HEK293 (cell line): Measurements from ENCODE around the gene ZNF33A.

Experiments used
- CTCF ChIP-seq: fragments of 450-650 bp; formaldehyde crosslinking; IDR thresholded peaks from 2 replicates; pipeline ENCODE4 v1.5.1; 2016; ENCODE audit warnings: missing biosample characterization, missing genetic modification characterization
- HOXA7 ChIP-seq: sonication (generic); formaldehyde crosslinking; IDR thresholded peaks from 2 replicates; pipeline ENCODE4 v1.8.1; 2022; ENCODE audit warnings: missing genetic modification reagents, borderline replicate concordance
- PBX3 ChIP-seq: sonication (generic); formaldehyde crosslinking; IDR thresholded peaks from 2 replicates; pipeline ENCODE4 v1.8.1; 2022; ENCODE audit warnings: mild to moderate bottlenecking, moderate library complexity, missing genetic modification reagents
- TCF7L2 ChIP-seq: IDR thresholded peaks from 2 replicates; pipeline ENCODE4 v1.6.1; 2011; ENCODE audit warnings: low read depth, mild to moderate bottlenecking, inconsistent platforms, low read length, moderate library complexity, borderline replicate concordance
- ZBTB44 ChIP-seq: fragments of 450-650 bp; IDR thresholded peaks from 2 replicates; pipeline ENCODE4 v1.5.1; 2018; ENCODE audit warnings: missing biosample characterization, mild to moderate bottlenecking, missing genetic modification characterization
- ZNF121 ChIP-seq: fragments of 450-650 bp; formaldehyde crosslinking; IDR thresholded peaks from 2 replicates; pipeline ENCODE4 v1.5.1; 2016; ENCODE audit warnings: missing biosample characterization, missing genetic modification characterization
- ZNF16 ChIP-seq: fragments of 450-650 bp; formaldehyde crosslinking; IDR thresholded peaks from 2 replicates; pipeline ENCODE4 v1.5.1; 2016; ENCODE audit warnings: low read depth, missing biosample characterization, missing genetic modification characterization
- ZNF24 ChIP-seq: fragments of 450-650 bp; formaldehyde crosslinking; IDR thresholded peaks from 2 replicates; pipeline ENCODE4 v1.5.1; 2016; ENCODE audit warnings: missing biosample characterization, missing genetic modification characterization
- ZNF280D ChIP-seq: fragments of 450-650 bp; formaldehyde crosslinking; IDR thresholded peaks from 2 replicates; pipeline ENCODE4 v1.5.1; 2016; ENCODE audit warnings: missing biosample characterization, missing genetic modification characterization
- ZNF311 ChIP-seq: fragments of 450-650 bp; formaldehyde crosslinking; IDR thresholded peaks from 2 replicates; pipeline ENCODE4 v1.5.1; 2017; ENCODE audit warnings: missing biosample characterization, missing genetic modification characterization, borderline replicate concordance
- ZNF37A ChIP-seq: fragments of 450-650 bp; IDR thresholded peaks from 2 replicates; pipeline ENCODE4 v1.5.1; 2018; ENCODE audit warnings: missing biosample characterization, missing genetic modification characterization
- ZNF558 ChIP-seq: fragments of 450-650 bp; formaldehyde crosslinking; IDR thresholded peaks from 2 replicates; pipeline ENCODE4 v1.5.1; 2016; ENCODE audit warnings: missing biosample characterization, missing genetic modification characterization
- ZNF670 ChIP-seq: fragments of 450-650 bp; formaldehyde crosslinking; IDR thresholded peaks from 2 replicates; pipeline ENCODE4 v1.5.1; 2016; ENCODE audit warnings: missing biosample characterization, missing genetic modification characterization, low read depth

GRCh38 chr10:38047666-38048065 lies 37.2 kb downstream of the ZNF33A start:
- TF ChIP-seq PBX3 (CRISPR knock-in tag): no peak
- no peak for TF ChIP-seq ZNF24
- no peak for TF ChIP-seq ZNF280D (tag by site-specific recombination)
- no peak for TF ChIP-seq TCF7L2
- no peak for TF ChIP-seq CTCF (tag by site-specific recombination)
- no peak for TF ChIP-seq ZBTB44
- no peak for TF ChIP-seq ZNF670
- no peak for TF ChIP-seq ZNF121
- no peak for TF ChIP-seq ZNF558 (tag by site-specific recombination)
- TF ChIP-seq ZNF37A (tag by site-specific recombination): no peak
- no peak for TF ChIP-seq ZNF311 (tag by site-specific recombination)
- no peak for TF ChIP-seq HOXA7 (CRISPR knock-in tag)
- no peak for TF ChIP-seq ZNF16 (tag by site-specific recombination)
